GM19025 (cell line): ENCODE measurements around the gene BPIFB4.
"Not testable (repeated sequence)": the region's sequence is repeated elsewhere in the genome, so short reads cannot be mapped to it uniquely, and the experiment has no call there.

Source experiments
- ATAC-seq: cut with Tn5 transposase; IDR thresholded peaks from one replicate; pipeline ENCODE4 v1.9.1; 2021; ENCODE audit warnings: mild to moderate bottlenecking, low read depth, moderate library complexity; ENCODE audit not compliant: unreplicated experiment

BPIFB4 gene

DNA sequence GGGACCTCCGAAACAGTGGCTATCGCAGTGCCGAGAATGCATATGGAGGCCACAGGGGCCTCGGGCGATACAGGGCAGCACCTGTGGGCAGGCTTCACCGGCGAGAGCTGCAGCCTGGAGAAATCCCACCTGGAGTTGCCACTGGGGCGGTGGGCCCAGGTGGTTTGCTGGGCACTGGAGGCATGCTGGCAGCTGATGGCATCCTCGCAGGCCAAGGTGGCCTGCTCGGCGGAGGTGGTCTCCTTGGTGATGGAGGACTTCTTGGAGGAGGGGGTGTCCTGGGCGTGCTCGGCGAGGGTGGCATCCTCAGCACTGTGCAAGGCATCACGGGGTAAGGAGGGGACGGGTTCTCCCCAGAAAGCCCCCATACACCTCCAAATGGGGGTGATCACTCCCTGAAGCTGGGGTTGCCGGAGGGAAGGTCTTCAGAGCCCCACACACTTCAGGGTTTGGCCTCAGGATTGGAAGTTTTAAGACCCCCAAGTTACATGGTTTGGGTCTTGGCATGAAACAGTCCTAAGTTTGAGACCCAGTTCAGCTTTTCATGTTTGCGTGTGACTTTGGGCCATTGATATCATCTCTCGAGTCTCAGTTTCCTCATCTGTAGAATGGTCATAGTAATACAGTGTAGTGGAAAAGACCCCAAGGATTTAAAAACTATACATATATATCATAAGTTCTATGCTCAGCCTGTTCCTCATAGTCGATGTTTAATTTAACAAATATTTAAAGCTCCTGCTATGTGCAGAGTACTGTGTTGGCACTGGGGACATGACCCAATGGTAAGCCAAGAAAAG is 4.3 kb downstream of the BPIFB4 start:
- no peak for ATAC-seq

DNA sequence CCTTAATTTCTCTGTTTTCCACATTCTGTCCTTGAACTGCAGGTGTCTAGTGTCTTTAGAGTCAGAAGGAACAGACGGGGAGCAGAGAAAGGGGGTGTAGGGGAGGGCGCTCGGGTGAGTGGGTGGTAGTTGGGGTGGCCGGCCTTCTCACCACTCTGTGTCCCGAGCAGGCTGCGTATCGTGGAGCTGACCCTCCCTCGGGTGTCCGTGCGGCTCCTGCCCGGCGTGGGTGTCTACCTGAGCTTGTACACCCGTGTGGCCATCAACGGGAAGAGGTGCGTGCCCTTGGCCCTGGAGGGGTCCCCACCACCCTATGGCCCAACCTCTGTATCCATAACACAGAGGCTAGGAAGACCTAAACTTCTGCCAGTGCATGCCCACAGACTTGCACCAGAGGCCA is 5.3 kb downstream of the BPIFB4 start:
- no peak for ATAC-seq

DNA sequence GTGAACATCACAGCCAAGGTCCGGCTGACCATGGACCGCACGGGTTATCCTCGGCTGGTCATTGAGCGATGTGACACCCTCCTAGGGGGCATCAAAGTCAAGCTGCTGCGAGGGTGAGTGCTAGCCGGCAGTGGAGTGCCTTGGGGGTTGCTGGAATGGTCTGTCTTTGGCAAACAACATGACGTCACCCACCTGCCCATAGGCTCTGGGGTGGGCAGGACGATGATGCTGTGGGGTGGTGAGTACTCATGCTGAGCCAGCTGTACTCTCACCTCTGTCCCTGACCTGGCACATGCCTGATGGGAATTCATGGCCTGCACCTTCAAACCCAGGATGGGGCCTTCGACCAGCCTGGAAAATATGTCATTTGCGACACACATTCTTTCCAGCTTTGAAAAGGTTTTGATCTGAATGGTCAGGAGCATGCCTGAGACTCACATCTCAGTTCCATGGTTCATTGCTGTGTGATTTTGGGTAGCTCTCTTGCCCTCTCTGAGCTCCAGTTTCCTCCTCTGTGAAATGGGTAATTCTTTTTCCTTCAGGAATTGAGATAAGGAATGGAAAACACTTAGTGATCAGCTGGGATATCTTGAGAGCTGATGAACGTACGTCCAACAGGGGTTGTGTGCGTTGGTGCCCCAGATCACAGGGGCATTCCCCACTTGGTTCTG is 6.7 kb downstream of the BPIFB4 start:
- ATAC-seq, result no peak

DNA sequence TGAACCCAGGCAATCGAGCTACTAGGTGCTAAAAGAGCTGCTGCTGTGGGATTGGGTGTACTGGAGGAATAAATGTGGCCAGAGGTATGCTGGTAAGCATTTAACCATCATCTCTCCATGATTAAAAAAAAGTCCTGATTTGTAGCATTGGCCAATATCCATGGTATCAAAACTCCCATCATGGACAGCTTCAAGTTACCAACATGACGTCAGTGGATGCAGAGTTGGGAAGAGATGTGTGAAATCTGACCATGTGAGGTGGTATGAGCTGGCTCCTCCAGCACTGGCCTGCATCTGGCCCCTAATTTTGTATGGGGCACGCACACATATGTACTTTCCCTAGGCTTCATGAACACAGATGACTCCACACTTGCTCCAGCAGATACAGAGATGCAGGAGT is 11.7 kb downstream of the BPIFB4 start:
- ATAC-seq, result no peak

DNA sequence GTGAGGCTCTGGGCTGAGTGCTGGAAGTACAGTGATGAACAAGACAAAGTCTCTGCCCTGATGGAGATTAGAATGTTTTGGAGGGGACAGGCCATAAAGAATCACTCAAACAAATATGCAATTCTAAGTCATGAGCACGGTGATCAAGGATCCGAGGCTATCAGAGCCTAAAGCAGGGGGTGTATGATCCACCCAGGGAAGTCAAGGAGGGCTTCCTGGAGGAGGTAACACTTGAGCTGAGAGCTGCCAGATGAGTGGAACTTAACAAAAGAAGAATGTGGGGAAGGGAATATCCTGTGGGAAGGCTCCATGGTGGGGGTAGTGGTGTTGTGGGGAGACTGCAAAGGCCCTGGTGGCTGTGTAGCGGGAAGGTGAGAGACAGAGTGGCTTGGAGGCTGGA is 12.2 kb downstream of the BPIFB4 start:
- ATAC-seq, result no peak

DNA sequence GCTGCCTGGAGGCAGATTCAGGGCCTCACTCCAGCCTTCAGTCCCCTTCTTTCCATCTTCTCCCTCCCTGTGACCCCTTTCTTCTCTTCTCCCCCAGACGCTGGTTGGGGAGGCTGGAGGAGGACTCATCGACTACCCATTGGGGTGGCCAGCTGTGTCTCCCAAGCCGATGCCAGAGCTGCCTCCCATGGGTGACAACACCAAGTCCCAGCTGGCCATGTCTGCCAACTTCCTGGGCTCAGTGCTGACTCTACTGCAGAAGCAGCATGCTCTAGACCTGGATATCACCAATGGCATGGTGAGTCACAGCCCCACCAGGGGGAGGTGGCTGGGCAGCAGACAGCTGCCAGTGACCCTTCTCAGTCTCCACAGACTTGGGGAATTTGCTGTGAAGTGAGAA is 12.9 kb downstream of the BPIFB4 start:
- ATAC-seq, result no peak

DNA sequence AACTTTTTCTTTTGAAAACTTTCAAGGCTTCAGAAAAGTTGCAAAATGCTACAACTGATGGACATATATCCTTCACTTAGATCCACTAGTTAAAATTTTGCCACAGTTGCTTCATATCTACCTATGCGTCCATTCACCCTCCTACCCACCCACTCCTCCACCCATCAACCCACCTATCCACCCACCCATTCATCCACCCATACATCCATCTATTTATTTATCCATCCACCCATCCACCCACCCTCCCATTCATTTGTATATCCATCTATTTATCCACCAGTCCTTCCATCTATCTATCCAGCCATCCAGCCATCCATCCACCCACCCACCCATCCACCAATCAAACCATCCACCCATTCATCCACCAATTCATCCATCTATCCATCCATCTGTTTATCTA is 13.6 kb downstream of the BPIFB4 start:
- ATAC-seq, result no peak

DNA sequence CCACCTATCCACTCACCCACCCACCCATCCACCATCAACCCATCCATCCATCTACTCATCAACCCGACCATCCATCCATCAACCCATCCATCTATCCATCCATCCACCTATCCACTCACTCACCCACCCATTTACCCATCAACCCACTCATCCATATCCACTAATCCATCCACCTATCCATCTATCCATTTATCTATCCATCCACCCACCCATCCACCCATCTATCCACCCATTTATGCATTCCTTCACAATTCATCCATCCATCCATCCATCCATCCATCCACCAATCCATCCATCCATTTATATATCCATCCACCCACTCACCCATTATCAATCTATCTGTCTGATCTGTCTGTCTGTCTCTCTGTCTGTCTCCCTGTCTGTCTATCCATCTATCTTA is 14.1 kb downstream of the BPIFB4 start:
- no peak for ATAC-seq

DNA sequence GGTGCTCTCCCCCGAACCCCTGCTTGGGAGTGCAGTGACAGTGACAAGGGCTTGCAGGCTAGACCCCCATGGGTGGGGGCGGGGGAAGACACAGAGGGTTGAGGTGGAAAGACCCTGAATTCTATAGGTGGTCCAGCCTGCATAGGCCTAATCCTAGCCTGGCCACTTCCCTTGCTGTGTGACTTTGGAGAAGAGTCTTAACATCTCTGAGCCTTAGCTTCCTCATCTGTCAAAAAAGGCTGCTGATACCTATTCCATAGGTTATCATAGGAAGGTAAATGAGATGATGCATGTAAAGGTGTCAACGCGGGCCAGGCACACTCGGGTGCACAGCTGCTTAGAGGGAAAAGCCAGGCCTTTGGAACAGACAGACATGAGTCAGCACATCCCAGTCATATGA is 15.8 kb downstream of the BPIFB4 start:
- ATAC-seq, result no peak

DNA sequence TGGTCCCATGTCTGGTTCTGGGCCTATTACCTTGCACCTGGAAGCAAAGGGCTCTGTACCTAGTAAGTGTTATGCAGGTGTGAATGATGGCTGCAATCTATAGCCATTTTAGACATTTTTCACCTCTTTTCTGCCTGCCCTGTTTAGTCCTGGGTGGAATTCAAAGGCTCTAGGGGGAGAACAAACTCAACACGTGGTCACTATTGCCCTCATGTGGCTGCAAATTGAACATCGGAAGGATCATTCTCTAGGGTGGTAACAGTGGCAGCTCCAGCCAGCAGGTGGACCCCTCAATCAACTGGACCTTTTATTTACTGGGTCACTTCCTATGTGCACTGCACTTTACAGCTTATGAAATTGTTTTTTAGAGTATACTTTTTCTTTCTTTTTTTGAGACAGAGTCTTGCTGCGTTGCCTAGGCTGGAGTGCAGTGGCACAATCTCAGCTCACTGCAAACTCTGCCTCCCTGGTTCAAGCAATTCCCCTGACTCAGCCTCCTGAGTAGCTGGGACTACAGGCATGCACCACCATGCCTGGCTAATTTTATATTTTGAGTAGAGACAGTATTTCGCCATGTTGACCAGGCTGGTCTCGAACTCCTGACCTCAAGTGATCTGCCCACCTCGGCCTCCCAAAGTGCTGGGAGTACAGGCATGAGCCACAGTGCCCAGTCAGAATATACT is 16.6 kb downstream of the BPIFB4 start:
- not testable (repeated sequence) for ATAC-seq

DNA sequence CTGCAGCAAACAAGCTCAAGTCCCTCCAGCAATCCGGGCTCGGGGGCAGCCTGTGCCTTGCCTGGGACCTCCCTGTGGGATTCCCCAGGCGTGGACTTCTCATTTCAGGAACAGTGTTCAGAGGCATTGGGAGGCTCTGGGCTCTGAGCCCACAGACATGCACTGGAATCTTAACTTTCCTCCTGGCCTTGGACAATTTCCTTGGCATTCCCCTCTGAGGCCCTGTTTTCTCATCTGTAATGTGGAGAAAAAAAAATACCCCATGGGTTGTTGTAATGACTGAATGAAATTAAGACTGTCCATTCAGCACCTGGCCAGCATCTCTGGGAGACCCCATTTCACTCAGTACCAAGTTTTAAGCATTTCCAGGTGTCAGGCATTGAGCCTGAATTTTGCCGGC is 17.6 kb downstream of the BPIFB4 start:
- ATAC-seq, result no peak

DNA sequence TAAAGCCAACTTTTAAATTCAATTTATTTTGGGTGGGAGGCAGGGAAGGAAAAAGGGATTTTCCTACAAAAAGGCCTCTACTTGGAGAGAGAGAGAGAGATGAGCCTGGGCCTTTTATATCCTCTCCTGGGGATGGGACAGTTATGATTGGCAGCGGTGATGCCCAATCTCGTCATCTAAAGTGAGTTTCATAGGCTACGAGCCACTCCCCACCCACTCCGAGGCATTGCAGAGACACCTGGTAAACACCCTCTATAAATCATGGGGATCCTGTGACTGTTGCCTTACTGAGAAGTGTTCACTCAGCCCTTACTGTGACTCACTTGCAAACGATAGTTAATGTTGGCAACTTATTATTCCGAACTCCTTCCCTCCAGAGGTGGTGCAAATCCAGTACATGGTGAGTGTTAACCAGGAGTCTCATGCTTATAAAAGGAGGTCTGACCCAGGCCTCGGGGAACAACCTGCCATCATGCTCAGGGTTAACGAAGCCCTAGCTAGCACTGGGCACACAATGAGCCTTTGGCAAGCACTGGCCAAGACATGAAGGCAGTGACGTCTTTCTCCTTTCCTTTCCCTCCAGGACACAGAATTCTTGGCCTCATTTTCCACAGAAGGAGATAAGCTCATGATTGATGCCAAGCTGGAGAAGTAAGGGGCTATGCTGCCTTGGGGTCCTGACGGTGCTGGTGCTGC is 20.5 kb downstream of the BPIFB4 start:
- no peak for ATAC-seq

DNA sequence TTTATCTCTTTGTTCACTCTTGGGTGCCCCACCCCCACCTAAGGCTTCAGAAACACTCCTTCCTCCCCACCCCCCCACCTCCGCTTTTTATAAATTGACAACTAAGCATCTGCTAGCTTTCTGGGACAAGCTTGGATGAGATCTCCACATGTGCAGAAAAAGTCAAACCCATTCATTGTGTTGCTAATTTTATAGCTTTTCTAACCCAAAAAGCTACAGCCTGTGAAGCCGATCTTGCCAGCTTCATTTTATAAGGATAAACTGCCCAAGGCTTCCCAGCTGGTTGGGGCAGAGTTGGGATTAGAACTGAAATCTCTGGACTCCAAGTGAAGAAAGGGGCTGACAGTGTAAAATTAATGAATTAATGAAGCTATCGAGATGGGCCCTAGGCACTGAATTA is 24.1 kb downstream of the BPIFB4 start:
- no peak for ATAC-seq

DNA sequence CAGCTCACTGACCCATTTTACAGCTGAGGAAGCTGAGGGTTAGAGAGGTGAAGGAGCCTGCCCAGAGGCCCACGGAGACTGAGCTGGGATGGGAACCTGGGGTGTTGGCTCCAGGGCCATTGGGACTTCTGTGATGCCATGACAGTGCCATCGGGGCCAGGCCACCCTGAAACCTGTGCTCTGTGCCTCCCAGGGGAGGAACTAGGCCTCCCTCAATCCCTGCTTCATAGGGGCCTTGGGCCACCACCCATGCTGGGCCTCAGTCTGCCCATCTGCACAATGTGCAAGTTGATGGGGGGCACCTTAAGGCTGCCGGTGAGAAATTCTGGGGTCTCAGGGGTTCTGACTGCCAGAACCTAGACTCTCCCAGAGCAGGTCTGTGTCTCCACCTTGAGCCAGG is 24.9 kb downstream of the BPIFB4 start:
- no peak for ATAC-seq

DNA sequence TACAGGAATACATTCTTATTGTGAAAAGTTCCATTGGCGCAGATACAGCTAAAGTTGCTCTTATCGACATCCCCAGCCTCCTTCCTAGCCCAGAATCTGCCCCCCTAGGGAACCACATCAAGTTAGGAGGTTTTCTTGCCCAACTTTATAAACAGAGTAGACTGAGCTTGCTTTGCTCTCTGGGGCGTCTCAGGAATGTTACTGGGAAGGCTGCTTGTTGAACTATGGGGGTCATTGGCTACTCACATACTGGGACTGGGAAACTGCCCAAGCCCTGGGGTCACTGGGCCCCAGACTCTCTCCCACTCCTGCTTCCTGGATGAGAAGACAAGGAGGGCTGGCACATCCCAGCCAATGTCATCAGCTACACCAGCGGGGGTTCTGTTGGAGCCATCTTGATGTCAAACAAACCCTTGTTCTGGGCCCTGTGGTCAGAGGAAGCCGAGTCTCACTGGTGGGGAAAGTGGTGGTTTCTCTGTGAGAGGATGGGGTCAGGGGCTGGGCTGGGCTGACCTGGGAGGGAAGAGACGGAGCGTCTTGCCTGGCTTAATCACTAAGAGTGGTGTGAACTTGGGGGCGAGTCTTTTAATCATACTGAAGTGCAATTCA is 26.0 kb downstream of the BPIFB4 start:
- no peak for ATAC-seq

DNA sequence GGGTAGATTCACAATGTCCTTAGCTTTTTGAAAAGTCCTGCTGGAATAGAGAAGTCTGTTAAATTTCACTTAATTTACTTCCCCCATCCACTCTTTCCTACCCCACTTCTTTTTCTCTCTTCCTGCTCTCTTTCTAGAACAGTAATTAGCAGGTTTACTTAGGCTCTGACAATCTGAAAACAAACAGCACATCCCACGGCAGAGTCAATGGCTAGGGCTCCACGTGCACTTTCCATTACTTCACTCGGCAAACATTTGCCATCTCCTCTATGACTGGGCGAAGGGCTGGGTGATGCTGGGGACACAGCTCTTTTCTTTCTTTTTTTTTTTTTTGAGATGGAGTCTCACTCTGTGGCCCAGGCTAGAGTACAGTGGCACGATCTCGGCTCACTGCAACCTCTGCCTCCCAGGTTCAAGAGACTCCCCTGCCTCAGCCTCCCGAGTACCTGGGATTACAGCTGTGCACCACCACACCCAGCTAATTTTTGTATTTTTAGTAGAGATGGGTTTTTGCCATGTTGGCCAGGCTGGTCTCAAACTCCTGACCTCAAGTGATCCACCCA is 26.7 kb downstream of the BPIFB4 start:
- not testable (repeated sequence) for ATAC-seq

DNA sequence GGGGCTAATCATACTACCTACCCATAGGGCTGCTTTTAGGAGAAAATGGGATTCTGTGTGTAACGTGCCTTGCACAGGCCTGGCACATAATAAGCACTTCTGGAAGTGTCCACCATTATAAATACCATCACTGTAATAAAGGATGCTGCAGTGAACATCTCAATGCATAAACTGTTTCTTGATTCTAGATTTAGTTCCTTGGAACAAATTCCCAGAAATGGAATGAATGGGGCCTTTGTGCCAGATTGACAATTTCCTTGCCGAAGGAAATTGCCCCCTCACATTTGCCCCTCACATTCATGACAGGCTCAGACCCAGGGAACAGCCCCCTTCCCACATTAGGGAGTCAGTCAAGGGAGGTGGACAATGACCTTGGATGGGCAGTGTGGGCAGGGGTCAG is 29.2 kb downstream of the BPIFB4 start:
- no peak for ATAC-seq

DNA sequence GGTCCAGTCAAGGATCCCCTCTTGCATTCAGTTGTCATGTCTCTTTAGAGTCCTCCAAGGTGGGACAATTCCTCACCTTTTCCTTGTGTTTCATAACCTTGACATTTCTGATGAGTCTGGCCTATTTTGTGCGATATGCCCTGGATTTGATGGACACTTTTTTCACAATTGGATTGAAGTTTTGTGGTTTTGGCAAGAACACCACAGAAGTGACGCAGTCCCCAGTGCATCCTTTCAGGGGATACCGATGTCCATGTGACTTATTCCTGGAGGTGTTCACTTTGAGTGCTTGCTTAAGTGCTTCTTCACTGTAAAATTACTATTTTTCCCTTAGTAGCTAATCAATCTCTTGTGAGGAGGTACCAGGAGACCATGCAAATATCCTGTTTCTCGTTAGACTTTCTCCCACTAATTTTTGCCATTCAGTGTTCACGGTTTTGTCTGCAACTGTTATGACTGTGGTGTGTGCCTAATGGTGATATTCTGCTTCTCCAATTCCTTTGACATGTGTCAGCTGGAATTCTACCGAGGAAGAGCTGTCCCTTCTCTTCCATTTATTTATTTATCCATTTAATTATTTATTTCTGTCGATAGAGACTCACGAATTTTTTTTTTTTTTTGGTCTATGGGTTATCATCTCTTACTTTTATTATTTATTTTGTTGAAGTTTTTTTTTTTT is 30.8 kb downstream of the BPIFB4 start:
- ATAC-seq, result no peak

DNA sequence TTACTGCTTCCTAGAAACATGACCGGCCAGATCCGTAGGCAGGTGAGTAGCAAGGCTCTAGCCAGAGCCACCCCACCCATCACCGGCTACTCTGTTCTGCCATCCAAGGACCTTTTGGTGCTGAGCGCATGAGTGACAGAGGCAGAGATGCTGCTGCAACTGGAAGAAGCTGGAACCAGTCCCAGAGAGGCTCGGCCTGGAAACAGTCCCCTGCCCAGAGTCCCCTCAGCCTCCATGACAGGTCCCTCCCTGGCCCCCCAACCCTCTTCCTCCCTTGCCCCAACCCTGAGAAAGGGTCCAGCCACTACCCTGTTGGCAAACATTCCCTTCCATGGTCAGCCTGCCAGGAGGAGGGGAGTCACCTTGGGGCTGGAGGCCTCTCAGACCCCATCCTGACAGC is 31.9 kb downstream of the BPIFB4 start:
- ATAC-seq, result no peak
